HuH-7 (cell line): ENCODE results near the gene NOTCH3.

Experiments
- DNase-seq: peaks from one replicate; pipeline ENCODE4 v3.0.0; 2011; ENCODE audit warnings: low spot score

The NOTCH3 gene

DNA sequence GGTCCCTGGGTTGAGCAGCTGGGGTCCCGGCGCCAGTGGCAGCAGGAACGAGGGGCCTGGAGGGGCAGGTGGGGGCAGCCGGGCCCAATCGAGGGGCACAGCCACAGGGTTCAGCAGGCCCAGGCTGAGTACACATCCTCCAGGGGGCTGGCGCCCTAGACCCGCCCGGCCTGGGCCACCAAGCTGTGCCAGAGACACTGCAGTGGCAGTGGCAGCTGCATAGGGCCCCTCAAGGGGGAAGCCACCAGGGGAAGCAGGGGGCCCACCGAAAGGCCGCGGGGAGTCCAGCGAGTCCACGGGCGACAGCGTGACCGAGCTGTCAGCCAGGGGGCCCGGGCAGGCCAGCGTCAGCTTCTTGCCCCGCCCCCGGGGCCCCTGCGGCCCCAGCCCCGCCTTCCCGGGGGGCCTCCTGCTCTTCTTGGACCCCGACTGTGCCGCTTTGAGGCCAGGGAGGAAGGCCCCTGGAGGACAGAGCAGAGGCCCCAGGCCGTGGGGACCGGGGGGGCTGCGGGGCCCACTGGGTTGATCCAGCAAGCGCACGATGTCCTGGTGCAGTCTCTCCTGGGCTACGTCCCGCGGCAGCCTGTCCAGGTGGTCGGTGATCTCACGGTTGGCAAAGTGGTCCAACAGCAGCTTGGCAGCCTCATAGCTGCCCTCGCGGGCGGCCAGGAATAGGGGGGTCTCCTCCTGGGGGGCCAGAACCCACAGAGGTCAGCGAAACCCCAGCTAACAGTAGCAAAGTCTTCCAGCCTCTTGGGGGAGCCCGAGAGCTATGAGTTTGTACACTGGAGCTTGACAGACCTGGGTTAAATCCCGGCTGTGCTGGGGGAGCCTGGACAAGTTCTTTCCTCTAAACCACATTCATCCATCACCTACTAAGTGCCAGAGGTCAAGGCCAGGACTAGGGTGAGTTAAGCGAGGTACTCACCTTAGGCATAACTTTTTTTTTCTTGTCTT, 39.5 kb downstream of the NOTCH3 start:
- DNase-seq = peak; percentile 82

DNA sequence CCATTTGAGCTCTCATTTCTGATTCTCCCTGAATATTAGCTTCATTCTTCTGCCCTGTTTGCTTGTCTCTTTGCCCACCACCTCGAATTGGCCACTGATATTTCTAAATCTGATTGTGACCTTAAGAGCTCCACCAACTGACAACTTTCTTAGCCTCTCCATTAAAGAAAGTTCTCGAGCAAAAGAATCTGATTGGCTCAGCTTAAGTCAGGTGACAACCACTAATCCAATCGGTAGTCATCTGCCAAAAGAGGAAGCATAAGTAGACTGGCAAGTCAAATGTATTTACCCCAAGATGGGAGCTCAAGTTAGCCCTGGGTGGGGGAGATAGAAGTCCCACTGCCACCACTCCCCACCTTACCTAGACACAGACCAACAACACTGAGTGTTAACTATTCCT, 41.5 kb downstream of the NOTCH3 start:
- no peak for DNase-seq

DNA sequence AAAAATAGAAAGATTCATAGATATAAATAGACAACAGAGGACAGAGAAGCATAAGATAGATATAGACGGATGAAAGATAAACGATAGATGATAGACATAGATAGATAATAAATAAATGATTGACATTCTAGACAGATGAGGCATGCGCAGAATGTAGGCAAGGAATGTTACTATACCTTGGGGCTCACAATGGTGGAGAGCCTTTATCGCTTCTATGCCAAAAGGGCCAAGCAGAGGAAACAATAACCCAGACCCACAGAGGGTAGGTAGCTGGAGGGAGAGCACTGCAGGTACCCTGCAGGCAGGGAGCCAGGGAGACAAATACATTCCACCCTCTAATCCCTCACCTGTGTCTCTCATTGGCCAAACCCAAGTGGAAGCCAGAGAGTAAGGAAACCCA, 44.4 kb downstream of the NOTCH3 start:
- no peak for DNase-seq

DNA sequence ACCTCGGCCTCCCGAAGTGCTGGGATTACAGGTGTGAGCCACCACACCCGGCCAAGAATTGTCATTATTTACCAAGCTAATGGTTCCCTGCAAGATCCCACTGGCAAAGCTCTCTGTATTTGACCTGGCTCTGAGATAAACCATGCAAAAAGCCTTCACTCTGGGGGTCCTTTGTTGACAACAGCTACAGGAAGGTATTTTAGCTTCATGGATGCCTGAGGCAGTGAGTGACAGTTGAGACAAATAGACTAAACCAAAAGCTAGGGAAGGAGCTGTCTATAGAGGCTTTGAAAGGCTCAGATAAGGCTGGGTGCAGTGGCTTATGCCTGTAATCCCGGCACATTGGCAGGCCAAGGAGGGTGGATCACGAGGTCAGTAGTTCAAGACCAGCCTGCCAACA, 45.5 kb downstream of the NOTCH3 start:
- no peak for DNase-seq

DNA sequence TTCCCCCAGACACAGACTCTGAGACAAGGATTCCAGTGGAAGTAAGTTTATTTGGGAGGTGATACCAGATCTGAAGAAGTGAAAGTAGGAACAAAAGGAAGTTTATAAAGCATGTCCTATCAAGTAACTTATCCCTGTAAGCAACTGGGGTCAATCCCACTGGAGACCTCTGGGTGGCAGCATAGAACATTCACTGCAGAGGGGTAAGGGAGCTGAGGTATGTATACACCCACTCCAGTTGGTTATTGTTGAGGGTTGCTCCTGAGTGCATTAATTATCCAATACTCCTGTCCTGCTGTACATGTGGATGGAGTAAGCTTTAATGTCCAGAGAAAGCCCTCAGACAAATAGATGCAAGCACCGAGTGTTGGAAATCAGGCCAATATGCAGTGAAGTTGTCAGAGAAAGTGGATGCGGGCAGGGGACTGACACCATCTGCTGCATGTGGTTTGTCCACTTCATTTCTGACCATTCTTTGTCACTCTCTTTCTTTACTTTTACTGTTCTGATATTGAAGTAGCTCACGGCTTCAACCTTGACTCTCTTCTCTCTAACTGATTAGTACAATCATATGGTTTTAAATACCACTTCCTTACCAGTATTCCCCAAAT, 46.7 kb downstream of the NOTCH3 start:
- peak; percentile 63 for DNase-seq

DNA sequence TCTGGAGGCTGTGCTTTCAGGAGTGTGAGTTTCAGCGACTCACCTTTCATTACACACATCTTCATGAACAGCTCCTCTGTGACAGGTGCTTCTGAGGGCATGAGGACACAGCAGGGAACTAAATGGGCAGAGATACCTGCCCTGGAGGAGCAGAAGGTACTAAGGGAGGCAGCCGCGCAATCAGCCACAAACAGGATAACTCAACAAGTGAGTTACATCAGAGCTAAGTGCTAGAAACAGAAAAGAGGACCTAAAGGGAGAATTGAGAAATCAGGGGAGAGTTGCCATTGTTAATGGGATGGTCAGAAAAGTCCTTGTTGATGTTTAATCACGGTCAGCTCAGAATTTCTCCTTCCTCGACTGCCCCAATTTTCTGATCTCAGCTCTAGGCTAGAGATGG, 51.1 kb downstream of the NOTCH3 start:
- no peak for DNase-seq

DNA sequence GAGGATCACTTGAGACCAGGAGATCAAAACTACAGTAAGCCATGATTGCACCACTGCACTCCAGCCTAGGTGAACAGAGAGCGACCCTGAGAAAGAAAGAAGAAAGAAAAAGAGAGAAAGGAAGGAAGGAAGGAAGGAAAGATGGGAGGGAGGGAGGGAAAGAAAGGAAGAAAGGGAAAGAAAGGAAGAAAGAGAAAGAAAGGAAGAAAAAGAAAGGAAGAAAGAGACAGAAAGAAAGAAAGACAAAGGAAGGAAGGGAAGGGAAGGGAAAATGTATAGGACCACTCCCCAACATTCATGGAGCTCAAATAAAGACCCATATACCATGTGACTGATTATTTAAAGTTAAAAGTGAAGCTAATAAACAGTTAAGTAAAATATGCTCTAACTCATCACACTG, 53.7 kb downstream of the NOTCH3 start:
- DNase-seq = no peak

DNA sequence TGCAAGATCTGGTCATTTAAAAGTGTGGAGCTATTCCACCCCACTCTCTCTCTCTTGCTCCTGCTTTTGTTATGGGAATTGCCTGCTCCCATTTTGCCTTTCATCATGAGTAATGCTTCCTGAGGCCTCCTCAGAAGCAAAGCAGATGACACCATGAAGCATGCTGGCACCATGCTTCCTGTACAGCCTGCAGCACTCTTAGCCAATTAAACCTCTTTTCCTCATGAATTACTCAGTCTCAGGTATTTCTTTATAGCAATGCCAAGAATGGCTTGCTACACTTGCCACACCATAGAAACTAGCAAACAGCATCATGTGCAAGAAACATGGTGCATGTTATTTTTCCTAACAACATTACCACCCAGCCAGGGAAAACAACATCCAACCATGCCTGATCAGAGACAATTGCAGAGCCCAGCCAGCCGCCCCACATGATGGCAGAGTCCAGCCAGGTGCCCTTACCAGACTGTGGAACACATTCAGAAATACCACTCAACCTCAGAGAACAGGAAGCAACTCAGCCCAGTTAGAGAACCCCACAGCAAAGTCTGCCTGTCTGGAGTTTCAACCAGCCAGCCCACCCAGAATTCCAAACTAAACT, 56.6 kb downstream of the NOTCH3 start:
- no peak for DNase-seq

DNA sequence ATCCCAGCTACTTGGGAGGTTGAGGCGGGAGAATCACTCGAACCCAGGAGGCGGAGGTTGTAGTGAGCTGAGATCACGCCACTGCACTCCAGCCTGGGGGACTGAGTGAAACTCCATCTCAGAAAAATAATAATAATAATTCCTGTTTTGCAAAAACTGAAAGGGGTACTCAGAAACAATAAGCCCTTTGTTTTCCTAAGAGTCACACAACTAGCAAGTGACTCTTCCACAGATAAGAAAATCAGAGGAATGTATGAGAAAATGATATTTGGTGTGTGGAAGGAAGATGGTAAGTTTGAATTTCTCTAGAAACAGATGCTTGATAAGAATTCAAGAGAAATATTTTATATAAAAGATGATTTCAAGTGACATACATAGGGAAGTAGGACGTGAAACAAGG, 58.5 kb downstream of the NOTCH3 start:
- no peak for DNase-seq

DNA sequence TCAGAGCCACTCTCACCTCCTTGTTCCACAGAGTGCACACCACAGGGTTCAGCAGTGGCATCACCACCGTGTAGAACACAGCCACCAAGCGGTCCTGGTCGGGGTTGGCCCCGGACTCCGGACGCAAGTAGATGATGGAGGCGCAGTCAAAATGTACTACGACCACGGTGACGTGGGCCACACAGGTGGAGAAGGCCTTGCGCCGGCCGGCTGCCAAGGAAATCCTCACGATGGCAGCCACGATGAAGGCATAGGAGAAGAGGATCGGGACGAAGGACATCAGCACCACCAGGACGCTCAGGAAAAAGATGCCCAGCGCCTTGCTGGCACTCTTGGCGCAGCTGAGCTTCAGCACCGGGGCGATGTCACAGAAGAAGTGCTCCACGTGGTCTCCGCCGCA, 59.7 kb downstream of the NOTCH3 start:
- DNase-seq = no peak

DNA sequence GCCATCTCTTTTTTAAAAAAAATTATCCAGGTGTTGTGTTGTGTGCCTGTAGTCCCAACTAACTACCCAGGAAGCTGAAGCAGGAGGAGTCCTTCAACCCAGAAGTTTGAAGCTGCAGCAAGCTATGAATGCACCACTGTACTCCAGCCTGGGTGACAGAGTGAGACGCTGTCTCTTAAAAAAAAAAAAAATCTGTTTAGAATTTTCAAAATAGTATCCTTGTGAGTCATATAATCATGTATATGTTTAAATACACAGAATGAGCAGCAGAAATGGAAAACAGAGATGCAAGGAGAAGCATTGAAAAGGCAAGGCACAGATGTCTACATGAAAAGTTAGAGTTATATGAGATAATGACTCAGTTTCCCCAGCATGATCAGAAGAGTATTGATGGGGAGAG, 62.4 kb downstream of the NOTCH3 start:
- no peak for DNase-seq

DNA sequence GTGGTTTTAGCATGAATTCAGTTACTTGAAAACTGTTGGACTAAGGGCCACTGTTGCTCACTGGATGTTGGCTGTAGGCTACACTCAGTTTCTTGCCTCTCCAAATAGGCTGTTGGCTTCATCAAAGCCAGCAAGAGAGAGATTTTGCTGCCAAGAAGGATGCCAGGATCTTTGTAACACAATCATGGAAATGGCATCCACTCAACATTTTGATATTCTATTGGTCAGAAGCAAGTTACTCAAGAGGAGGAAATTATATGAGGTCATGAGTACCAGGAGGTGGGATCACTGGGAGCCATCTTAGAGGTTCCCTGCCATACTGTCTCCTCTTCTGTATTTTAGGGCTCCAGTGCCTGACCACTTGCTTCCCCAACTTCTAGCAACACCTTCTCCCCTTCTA, 63.0 kb downstream of the NOTCH3 start:
- DNase-seq = no peak

DNA sequence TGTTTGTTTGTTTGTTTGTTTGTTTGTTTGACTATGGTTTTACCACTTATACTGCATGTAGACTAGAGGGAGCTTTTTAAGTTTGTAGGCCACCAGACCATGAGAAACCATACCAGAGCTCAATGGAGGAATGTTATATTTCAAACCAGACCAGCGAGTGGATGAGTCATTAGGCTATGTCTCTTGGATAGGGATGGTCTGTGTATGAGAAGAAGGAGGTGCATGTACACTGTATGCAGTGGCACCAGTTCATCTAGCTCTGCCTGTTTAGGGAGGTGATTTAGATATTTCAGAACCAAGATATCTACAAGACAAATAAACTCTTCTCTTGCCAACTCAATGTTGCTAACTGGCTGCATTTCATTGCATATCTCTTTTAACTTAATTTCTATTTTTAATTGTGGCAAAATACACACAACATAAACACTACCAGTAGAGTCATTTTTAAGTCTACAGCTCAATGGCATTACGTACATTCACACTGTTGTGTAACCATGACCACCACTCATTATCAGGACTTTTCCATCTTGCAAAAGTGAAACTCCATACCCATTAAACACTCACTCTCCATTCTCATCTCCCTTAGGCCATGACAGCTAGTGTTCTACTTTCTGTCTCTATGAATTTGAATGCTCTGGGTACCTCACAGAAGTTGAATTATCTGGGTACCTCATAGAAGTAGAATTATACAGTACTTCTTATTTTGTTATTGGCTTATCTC, 64.4 kb downstream of the NOTCH3 start:
- DNase-seq = no peak

DNA sequence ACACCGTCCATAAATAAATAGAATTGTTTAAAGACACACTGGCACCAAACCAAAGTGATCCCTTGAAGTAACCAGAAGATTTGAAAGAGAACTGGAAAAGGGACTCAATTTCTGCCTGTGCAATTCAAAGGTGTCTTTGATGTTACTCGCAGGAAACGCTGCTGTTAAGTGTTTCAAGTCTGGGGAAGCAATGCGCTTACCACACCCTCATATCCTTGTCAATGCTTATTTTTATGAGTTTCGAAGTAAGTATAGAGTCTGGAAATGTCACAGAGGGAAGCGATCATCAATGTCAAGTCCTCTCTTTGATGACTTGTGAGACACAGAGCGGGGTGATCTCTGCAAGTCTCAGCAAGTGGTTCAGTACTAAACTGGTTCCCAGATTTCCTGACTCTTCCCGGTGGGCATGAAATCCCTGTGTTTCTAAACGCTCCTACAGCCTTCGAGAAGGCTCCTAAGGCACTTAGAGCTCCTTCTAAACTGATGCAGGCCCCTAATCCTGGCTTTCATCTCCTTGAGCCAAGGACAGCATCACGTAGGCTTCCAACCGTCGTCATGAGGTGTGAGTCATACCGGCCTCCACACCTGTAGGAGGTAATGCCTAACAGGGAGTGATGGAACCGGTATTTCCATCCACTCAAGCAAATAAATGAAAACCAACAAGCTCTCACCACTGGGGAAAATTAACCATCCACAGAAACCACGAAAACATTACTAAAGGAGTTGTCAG, 70.8 kb downstream of the NOTCH3 start:
- no peak for DNase-seq

DNA sequence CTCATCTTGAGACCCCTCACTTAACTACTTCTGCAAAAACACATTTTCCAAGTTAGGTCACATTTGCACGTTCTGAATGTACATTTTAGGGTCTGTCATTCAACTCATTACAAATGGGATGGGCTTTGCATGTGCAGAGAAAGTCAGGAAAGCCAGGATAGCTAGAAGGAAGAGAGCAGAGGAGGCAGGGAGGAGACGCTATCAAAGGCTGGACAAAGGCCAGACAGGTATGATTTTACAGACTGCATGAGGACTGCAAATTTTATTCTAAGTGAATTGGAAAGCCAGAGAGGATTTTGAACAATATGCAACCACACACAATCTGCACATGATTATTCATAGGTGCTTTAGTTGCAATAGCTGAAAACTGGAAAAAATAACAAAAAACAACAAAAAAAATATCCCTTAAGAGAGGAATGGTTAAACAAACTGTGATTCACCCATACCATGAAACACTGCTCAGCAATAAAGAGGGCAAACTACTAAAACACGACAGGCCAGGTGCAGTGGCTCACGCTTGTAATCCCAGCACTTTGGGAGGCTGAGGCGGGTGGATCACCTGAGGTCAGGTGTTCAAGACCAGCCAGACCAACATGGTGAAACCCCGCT, 72.5 kb downstream of the NOTCH3 start:
- no peak for DNase-seq

DNA sequence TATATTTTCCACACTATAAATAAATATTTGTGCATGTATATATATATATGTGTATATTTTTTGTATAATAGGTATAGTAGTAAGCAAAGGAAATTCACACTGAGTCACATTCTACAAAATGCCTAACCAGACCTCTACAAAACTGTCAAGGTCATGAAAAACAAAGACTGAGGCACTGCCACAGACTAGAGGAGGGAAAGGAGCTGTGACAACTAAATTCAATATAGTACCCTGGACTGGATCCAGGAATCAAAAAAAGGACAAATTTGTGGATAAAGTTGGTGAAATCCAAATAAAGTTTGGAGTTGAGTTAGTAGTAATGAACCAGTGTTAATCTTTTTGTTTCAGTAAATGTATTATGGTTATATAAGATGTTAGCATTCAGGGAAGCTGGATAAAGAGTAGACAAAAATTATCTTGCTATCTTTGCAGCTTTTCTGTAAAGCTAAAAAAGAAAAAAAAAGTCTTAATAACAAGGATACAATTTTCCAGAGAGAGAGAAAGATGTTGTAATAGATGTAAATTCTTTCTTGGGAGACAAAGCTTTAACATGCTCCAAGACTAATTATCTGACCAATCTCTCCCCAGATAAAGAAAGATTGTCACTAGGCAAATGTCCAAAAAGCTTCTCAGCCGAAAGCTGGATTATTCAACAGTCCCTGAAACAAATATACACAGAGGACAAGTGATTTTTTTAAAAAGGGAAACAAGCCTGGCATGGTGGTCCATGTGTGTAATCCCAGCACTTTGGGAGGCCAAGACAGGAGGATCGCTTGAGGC, 74.5 kb downstream of the NOTCH3 start:
- DNase-seq = no peak

DNA sequence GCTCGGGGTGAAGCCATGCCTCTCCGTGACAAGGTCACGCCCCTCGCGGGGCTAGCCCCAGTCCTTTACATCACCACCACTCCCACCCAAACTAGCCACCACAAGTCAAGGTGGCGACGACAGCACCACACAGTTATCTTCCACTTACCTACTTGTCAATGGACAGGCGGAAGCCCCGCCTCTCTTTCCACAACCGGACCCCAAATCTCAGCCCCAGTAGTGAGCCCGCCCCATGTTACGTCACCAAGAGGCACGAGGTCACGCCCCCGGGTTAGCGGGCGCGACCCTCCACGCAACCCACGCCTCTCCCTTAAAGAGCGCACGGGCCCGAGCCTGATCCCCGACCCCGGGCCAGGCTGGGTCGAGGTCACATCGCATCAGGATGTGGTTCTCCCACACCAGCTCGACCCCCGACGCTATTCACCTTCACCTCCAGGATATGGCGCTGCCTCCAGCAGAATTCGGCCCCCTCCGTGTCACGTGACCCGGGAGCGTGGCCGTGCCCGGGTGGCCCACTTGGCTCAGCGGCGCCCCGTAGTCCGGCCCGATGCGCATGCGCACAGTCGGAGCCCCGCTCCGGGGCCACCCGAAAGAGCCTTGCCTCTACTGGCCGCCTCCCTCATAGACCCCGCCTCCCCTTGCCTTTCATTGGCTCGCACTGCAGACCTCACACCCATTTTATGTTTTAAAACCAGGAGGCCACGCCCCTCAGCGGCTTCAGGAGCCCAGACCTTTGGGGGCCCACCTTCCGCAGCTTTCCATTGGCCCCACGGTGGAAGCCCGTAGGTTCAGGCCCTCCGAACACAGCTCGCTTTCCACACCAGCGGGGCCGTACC, 75.3 kb downstream of the NOTCH3 start:
- peak; percentile 98 for DNase-seq

DNA sequence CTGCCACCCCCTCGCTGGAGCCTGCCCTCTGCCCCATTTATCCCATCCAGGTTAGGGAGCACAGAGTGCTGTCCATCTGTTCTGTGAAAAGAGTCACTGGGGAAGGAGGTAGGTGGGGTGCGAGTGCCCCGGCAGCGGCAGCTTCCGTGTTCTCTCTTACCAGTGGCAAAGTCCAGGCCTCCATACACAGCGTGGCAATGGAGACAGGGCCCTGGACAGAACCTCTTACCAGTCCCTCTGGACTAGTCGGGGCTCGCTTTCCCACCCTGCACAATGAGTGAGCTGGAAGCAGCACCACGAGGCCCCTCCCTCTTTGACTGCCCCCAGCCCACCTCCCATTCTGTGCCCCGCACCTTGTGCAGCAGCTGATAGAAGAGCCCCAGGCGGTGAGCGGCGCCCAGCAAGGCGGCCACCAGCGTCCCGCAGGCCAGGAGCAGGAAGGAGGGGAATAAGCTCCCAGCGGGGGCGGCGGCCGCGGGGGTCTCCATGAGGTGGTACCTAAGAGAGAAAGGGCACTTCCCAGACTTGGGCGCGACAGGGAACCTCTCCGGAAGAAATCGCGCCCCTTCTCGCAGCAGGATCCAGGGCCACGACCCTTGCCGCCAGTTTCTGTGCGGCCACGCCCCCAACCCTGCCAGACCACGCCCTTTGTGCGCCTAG, 76.1 kb downstream of the NOTCH3 start:
- no peak for DNase-seq

DNA sequence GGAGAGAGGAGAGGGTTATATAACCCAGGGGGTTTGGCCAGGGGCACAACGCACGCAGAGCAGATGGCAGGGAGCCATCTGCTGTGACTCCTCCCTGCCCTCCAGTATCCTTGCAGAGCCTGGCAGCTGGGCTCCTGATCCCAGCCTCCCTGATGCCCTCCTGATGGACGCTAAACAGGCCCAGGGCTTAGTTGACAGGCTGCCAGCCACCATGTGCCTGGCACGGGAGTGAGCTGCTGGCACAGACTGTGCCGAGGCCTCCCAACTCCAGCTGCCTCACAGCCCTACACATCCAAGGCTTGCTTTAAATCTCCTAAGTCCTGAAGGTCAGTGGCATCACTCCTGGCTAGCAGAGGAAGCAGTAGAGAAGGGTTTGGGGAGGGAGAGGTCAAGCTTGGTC, 76.9 kb downstream of the NOTCH3 start:
- no peak for DNase-seq
